Measurements from ENCODE around the gene AFAP1.

The AFAP1 gene

GRCh38 chr4:7788694-7789425 is 150.8 kb downstream of the AFAP1 start:
- no peak overlapping the region for H3K4me3 ChIP-seq (ENCODE audit: low read depth, low read length)
- TF ChIP-seq CTCF (IDR thresholded peaks at IDR 0.05; ENCODE audit: control insufficient read depth, extremely low read depth, insufficient read depth), result no peak
- no peak for DNase-seq (ENCODE audit: low read depth)

- TF ChIP-seq CTCF (IDR thresholded peaks at IDR 0.05; ENCODE audit: control insufficient read depth, extremely low read depth, insufficient read depth), result no peak
- no peak overlapping the region for H3K4me3 ChIP-seq (ENCODE audit: low read depth, low read length)
- DNase-seq (ENCODE audit: low read depth), result no peak
These were observed 151.5 kb downstream of the AFAP1 start for GRCh38 chr4:7788193-7788592.

GRCh38 chr4:7787681-7788141 is 151.9 kb downstream of the AFAP1 start:
- DNase-seq (ENCODE audit: low read depth), result no peak

GRCh38 chr4:7787067-7787466 is 152.6 kb downstream of the AFAP1 start:
- no peak for DNase-seq (ENCODE audit: low read depth)
- TF ChIP-seq CTCF (IDR thresholded peaks at IDR 0.05; ENCODE audit: control insufficient read depth, extremely low read depth, insufficient read depth), result no peak
- no peak overlapping the region for H3K4me3 ChIP-seq (ENCODE audit: low read depth, low read length)

More at GRCh38 chr4:7787681-7788141, 151.9 kb downstream of the AFAP1 start:
- TF ChIP-seq CTCF (IDR thresholded peaks at IDR 0.05; ENCODE audit: control insufficient read depth, extremely low read depth, insufficient read depth), result no peak
- H3K4me3 ChIP-seq (ENCODE audit: low read depth, low read length), result no peak overlapping the region

- no peak for TF ChIP-seq CTCF (IDR thresholded peaks at IDR 0.05; ENCODE audit: control insufficient read depth, extremely low read depth, insufficient read depth)
- peak; percentile 51 for DNase-seq (ENCODE audit: low read depth)
- no peak overlapping the region for H3K4me3 ChIP-seq (ENCODE audit: low read depth, low read length)
These were observed 153.1 kb downstream of the AFAP1 start for GRCh38 chr4:7786517-7786916.

- no peak for TF ChIP-seq CTCF (IDR thresholded peaks at IDR 0.05; ENCODE audit: control insufficient read depth, extremely low read depth, insufficient read depth)
- no peak overlapping the region for H3K4me3 ChIP-seq (ENCODE audit: low read depth, low read length)
- DNase-seq (ENCODE audit: low read depth), result no peak
These were observed 153.6 kb downstream of the AFAP1 start for GRCh38 chr4:7786040-7786439.

- TF ChIP-seq CTCF (IDR thresholded peaks at IDR 0.05; ENCODE audit: control insufficient read depth, extremely low read depth, insufficient read depth), result no peak
- DNase-seq (ENCODE audit: low read depth), result no peak
These were observed 154.6 kb downstream of the AFAP1 start for GRCh38 chr4:7785017-7785416.

More at GRCh38 chr4:7785017-7785416, 154.6 kb downstream of the AFAP1 start:
- no peak overlapping the region for H3K4me3 ChIP-seq (ENCODE audit: low read depth, low read length)

All from LNCaP clone FGC (cell line).